HEK293 (cell line): ENCODE measurements around the gene WNT11.
A peak's percentile ranks its signal among the peaks of the same experiment; 100 is the strongest.

Source experiments
- CTCF ChIA-PET: fragments of 350-600 bp; formaldehyde crosslinking; extraction: SDS; loops from one replicate; lab custom pipeline; 2021; ENCODE audit warnings: antibody characterized with exemption; lab: Yijun Ruan, JAX
- POLR2A ChIA-PET: fragments of 300-600 bp; formaldehyde crosslinking; extraction: SDS; loops from one replicate; lab custom pipeline; 2020; ENCODE audit warnings: antibody characterized with exemption, inconsistent platforms; lab: Yijun Ruan, JAX
- H3K27ac ChIP-seq: fragments of 200-500 bp; sonication (Bioruptor generic); 2 replicates; pipeline ENCODE4 v1.5.1; 2014; ENCODE audit warnings: low read depth, low read length, control low read depth, inconsistent platforms; ENCODE audit errors: extremely low read depth
- H3K36me3 ChIP-seq, 2 experiments: fragments of 200-500 bp in 1 of 2; sonication (Bioruptor generic) in 1 of 2; 1 replicate in 1 of 2; 2 replicates in 1 of 2; pipeline ENCODE4 v1.5.1; 2014 to 2017; ENCODE audit warnings: inconsistent platforms in 2 of 2, low read length in 2 of 2; ENCODE audit not compliant: control insufficient read depth in 2 of 2, insufficient read depth in 1 of 2
- H3K4me1 ChIP-seq: fragments of 200-500 bp; sonication (Bioruptor generic); 2 replicates; pipeline ENCODE4 v1.5.1; 2014; ENCODE audit warnings: mild to moderate bottlenecking, low read length, inconsistent platforms; ENCODE audit not compliant: control insufficient read depth, insufficient read depth
- H3K4me3 ChIP-seq: 2 replicates; pipeline ENCODE4 v1.5.1; 2011; ENCODE audit warnings: low read depth, mild to moderate bottlenecking, control low read depth, low read length, moderate library complexity
- H3K9me3 ChIP-seq: fragments of 200-500 bp; sonication (Bioruptor generic); 2 replicates; pipeline ENCODE4 v1.5.1; 2014; ENCODE audit warnings: low read depth, low read length, inconsistent platforms; ENCODE audit not compliant: control insufficient read depth, insufficient read depth
- GFI1B ChIP-seq: fragments of 450-650 bp; formaldehyde crosslinking; IDR thresholded peaks from 2 replicates; pipeline ENCODE4 v1.5.1; 2016; ENCODE audit warnings: missing biosample characterization, missing genetic modification characterization
- GLIS2 ChIP-seq: fragments of 450-650 bp; formaldehyde crosslinking; IDR thresholded peaks from 2 replicates; pipeline ENCODE4 v1.5.1; 2016; ENCODE audit warnings: missing biosample characterization, missing genetic modification characterization
- KLF16 ChIP-seq: fragments of 450-650 bp; formaldehyde crosslinking; IDR thresholded peaks from 2 replicates; pipeline ENCODE4 v1.5.1; 2017; ENCODE audit warnings: missing biosample characterization, missing genetic modification characterization
- SALL2 ChIP-seq: fragments of 450-650 bp; formaldehyde crosslinking; IDR thresholded peaks from 2 replicates; pipeline ENCODE4 v1.5.0; 2017; ENCODE audit warnings: missing biosample characterization, mild to moderate bottlenecking, missing genetic modification characterization, borderline replicate concordance
- SETDB1 ChIP-seq: IDR thresholded peaks from one replicate; pipeline ENCODE4 v1.6.1; 2017; ENCODE audit warnings: mild to moderate bottlenecking, low read length, moderate library complexity, mixed read lengths; ENCODE audit not compliant: insufficient read length
- SP3 ChIP-seq: fragments of 450-650 bp; formaldehyde crosslinking; IDR thresholded peaks from 2 replicates; pipeline ENCODE4 v1.5.1; 2016; ENCODE audit warnings: missing biosample characterization, missing genetic modification characterization
- ZBTB21 ChIP-seq: fragments of 450-650 bp; formaldehyde crosslinking; IDR thresholded peaks from 2 replicates; pipeline ENCODE4 v1.5.1; 2017; ENCODE audit warnings: missing biosample characterization, missing genetic modification characterization
- ZBTB44 ChIP-seq: fragments of 450-650 bp; IDR thresholded peaks from 2 replicates; pipeline ENCODE4 v1.5.1; 2018; ENCODE audit warnings: missing biosample characterization, mild to moderate bottlenecking, missing genetic modification characterization
- ZBTB8A ChIP-seq: fragments of 450-650 bp; formaldehyde crosslinking; IDR thresholded peaks from 2 replicates; pipeline ENCODE4 v1.5.1; 2016; ENCODE audit warnings: missing biosample characterization, missing genetic modification characterization
- ZEB2 ChIP-seq: fragments of 450-650 bp; formaldehyde crosslinking; IDR thresholded peaks from 2 replicates; pipeline ENCODE4 v1.5.1; 2016; ENCODE audit warnings: missing biosample characterization, missing genetic modification characterization
- ZFHX2 ChIP-seq: fragments of 450-650 bp; formaldehyde crosslinking; conservative IDR thresholded peaks from 2 replicates; pipeline ENCODE4 v1.5.1; 2016; ENCODE audit warnings: missing biosample characterization, missing genetic modification characterization
- ZIC2 ChIP-seq: fragments of 450-650 bp; formaldehyde crosslinking; IDR thresholded peaks from 2 replicates; pipeline ENCODE4 v1.5.1; 2016; ENCODE audit warnings: missing biosample characterization, missing genetic modification characterization
- ZNF132 ChIP-seq: fragments of 450-650 bp; formaldehyde crosslinking; IDR thresholded peaks from 2 replicates; pipeline ENCODE4 v1.5.1; 2017; ENCODE audit warnings: missing biosample characterization, missing genetic modification characterization, borderline replicate concordance
- ZNF148 ChIP-seq: fragments of 450-650 bp; formaldehyde crosslinking; IDR thresholded peaks from 2 replicates; pipeline ENCODE4 v1.5.0; 2017; ENCODE audit warnings: missing biosample characterization, missing genetic modification characterization, borderline replicate concordance
- ZNF155 ChIP-seq: fragments of 450-650 bp; formaldehyde crosslinking; IDR thresholded peaks from 2 replicates; pipeline ENCODE4 v1.5.1; 2016; ENCODE audit warnings: missing biosample characterization, missing genetic modification characterization
- ZNF169 ChIP-seq: fragments of 450-650 bp; formaldehyde crosslinking; IDR thresholded peaks from 2 replicates; pipeline ENCODE4 v1.5.1; 2016; ENCODE audit warnings: missing biosample characterization, missing genetic modification characterization
- ZNF24 ChIP-seq: fragments of 450-650 bp; formaldehyde crosslinking; IDR thresholded peaks from 2 replicates; pipeline ENCODE4 v1.5.1; 2016; ENCODE audit warnings: missing biosample characterization, missing genetic modification characterization
- ZNF292 ChIP-seq: fragments of 450-650 bp; formaldehyde crosslinking; IDR thresholded peaks from 2 replicates; pipeline ENCODE4 v1.5.1; 2016; ENCODE audit warnings: low read depth, missing biosample characterization, missing genetic modification characterization, borderline replicate concordance
- ZNF37A ChIP-seq: fragments of 450-650 bp; IDR thresholded peaks from 2 replicates; pipeline ENCODE4 v1.5.1; 2018; ENCODE audit warnings: missing biosample characterization, missing genetic modification characterization
- ZNF398 ChIP-seq: fragments of 450-650 bp; formaldehyde crosslinking; IDR thresholded peaks from 2 replicates; pipeline ENCODE4 v1.5.1; 2017; ENCODE audit warnings: missing biosample characterization, missing genetic modification characterization
- ZNF48 ChIP-seq: fragments of 450-650 bp; formaldehyde crosslinking; IDR thresholded peaks from 2 replicates; pipeline ENCODE4 v1.5.1; 2016; ENCODE audit warnings: missing biosample characterization, missing genetic modification characterization
- ZNF548 ChIP-seq: fragments of 450-650 bp; formaldehyde crosslinking; IDR thresholded peaks from 2 replicates; pipeline ENCODE4 v1.5.1; 2016; ENCODE audit warnings: missing biosample characterization, missing genetic modification characterization
- ZNF555 ChIP-seq: fragments of 450-650 bp; formaldehyde crosslinking; conservative IDR thresholded peaks from 2 replicates; pipeline ENCODE4 v1.5.1; 2017; ENCODE audit warnings: missing biosample characterization, mild to moderate bottlenecking, missing genetic modification characterization, inconsistent platforms
- ZNF558 ChIP-seq: fragments of 450-650 bp; formaldehyde crosslinking; IDR thresholded peaks from 2 replicates; pipeline ENCODE4 v1.5.1; 2016; ENCODE audit warnings: missing biosample characterization, missing genetic modification characterization
- ZNF639 ChIP-seq: fragments of 450-650 bp; formaldehyde crosslinking; IDR thresholded peaks from 2 replicates; pipeline ENCODE4 v1.5.1; 2016; ENCODE audit warnings: missing biosample characterization, missing genetic modification characterization
- ZNF654 ChIP-seq: fragments of 450-650 bp; formaldehyde crosslinking; IDR thresholded peaks from 2 replicates; pipeline ENCODE4 v1.5.1; 2016; ENCODE audit warnings: low read depth, missing biosample characterization, missing genetic modification characterization
- ZNF660 ChIP-seq: fragments of 450-650 bp; IDR thresholded peaks from 2 replicates; pipeline ENCODE4 v1.5.1; 2018; ENCODE audit warnings: missing biosample characterization, mild to moderate bottlenecking, missing genetic modification characterization
- ZNF677 ChIP-seq: fragments of 450-650 bp; IDR thresholded peaks from 2 replicates; pipeline ENCODE4 v1.5.0; 2018; ENCODE audit warnings: missing biosample characterization, mild to moderate bottlenecking, missing genetic modification characterization, moderate library complexity
- ZNF692 ChIP-seq: fragments of 450-650 bp; formaldehyde crosslinking; IDR thresholded peaks from 2 replicates; pipeline ENCODE4 v1.5.1; 2016; ENCODE audit warnings: missing biosample characterization, missing genetic modification characterization
- ZNF792 ChIP-seq: fragments of 450-650 bp; formaldehyde crosslinking; IDR thresholded peaks from 2 replicates; pipeline ENCODE4 v1.5.1; 2016; ENCODE audit warnings: missing biosample characterization, missing genetic modification characterization

The WNT11 gene

GRCh38 chr11:76206327-76207081 is at the start of gene WNT11:
WNT11 (minus strand) TSS chr11:76206502; CDS start chr11:76206407, 95 bp downstream.
- ChIA-PET CTCF (interaction anchor here (0.7 to 3.7 kb wide), 23 partner anchors 8 to 520 kb away, joined by 3 to 68 read pairs (median 4); partner anchors contain the start of gene GVQW3), POLR2A (no interaction called here)
- no peaks in the 10 kb centered on the region; the same call in 1 of the 2 replicates for H3K4me1 ChIP-seq
- H3K9me3 ChIP-seq, result no peaks in the 10 kb centered on the region
- no peak within 1 kb of the TSS; the same call in 1 of the 2 replicates for H3K27ac ChIP-seq
- peaks cover 0 to 6% of the 10 kb centered on the region in 2 experiments; a peak in 1 of 3 replicates for H3K36me3 ChIP-seq
- peak within 1 kb of the TSS; percentile 38 for H3K4me3 ChIP-seq
- TF ChIP-seq ZNF677 (tag by site-specific recombination) (no peak), ZNF639 (tag by site-specific recombination) (no peak), ZNF692 (0 out of 2 replicates have a peak, but pooled peaks have one; percentile 31), ZBTB44 (tag by site-specific recombination) (0 out of 2 replicates have a peak, but pooled peaks have one; percentile 38), SP3 (tag by site-specific recombination) (peak; percentile 17; the same call in 1 of the 2 replicates), ZBTB21 (tag by site-specific recombination) (no peak), ZNF169 (tag by site-specific recombination) (no peak), ZNF24 (tag by site-specific recombination) (no peak), ZNF292 (tag by site-specific recombination) (no peak), ZNF48 (no peak), ZNF660 (tag by site-specific recombination) (peak; percentile 33; the same call in 1 of the 2 replicates), SALL2 (tag by site-specific recombination) (no peak), ZNF792 (tag by site-specific recombination) (no peak), ZNF548 (tag by site-specific recombination) (no peak), ZFHX2 (tag by site-specific recombination) (peak; percentile 83), KLF16 (tag by site-specific recombination) (no peak), ZNF558 (tag by site-specific recombination) (no peak), GLIS2 (tag by site-specific recombination) (peak; percentile 39; the same call in 1 of the 2 replicates), ZBTB8A (peak; percentile 66), ZIC2 (tag by site-specific recombination) (peak; percentile 12; the same call in 1 of the 2 replicates), ZNF37A (no peak), ZNF654 (tag by site-specific recombination) (no peak), SETDB1 (no peak), GFI1B (tag by site-specific recombination) (no peak), ZNF148 (no peak), ZNF555 (no peak), ZNF155 (no peak), ZEB2 (tag by site-specific recombination) (no peak), ZNF398 (tag by site-specific recombination) (peak; percentile 20; the same call in 1 of the 2 replicates), ZNF132 (no peak)
